HG03095 (cell line): Measurements from ENCODE around the gene SLC34A1.

ENCODE experiments used
- ATAC-seq: cut with Tn5 transposase; IDR thresholded peaks from one replicate; pipeline ENCODE4 v1.9.1; 2021; ENCODE audit warnings: moderate library complexity; ENCODE audit not compliant: unreplicated experiment

SLC34A1 gene

GRCh38 chr5:177430140-177430951 is 46.1 kb downstream of the SLC34A1 start:
- no peak for ATAC-seq

DNA sequence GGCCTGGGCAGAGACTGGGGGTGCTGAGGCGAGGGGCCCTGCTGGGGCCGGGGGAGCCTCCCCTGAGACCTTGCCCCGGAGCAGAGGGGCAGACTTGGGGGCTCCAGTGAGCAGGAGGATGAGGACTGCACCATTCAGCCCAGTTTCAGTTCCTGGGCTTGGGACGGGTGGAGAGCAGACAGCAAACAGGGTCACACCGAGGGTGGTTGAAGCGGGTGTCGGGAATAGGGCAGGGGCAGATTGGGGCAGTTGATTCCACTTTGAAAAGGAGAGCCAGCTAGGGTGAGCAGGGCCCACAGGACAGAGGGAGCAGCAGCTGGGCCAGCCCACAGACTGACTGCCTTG is 46.7 kb downstream of the SLC34A1 start:
- no peak for ATAC-seq

GRCh38 chr5:177431317-177432142 is 47.3 kb downstream of the SLC34A1 start:
- ATAC-seq, result peak; percentile 44

DNA sequence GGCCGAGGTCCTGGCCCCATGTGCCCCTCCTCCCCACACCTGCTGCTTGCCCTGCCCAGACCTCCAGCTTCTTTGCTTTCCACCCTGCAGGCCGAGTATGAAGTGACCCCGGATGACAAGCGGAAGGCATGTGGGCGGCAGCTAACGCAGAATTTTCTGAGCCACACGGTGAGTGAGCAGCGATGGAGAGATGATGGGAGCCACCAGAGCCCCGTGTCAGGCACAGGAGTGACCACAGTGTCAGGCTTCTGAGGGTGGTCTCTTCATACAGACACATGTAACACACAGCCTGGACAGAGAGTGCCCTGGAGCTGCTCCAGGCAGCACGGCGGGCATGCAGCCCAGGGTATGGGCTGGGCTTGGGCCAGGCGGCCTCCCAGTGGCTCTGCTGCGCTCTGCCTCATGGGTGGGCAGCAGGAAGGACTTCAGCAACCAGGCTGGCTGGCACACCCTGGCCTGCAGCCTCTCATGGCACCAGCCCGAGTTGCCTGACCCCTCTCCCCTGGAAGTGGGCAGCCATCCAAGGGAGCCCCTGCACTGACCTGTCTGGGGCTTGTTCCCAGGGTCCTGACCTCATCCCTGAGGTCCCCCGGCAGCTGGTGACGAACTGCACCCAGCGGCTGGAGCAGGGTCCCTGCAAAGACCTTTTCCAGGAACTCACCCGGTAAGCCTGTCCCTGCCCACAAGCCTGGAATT is 48.1 kb downstream of the SLC34A1 start:
- no peak for ATAC-seq

- ATAC-seq, result no peak
Observed at GRCh38 chr5:177432839-177433657, 48.8 kb downstream of the SLC34A1 start.

GRCh38 chr5:177433658-177434217 is 49.5 kb downstream of the SLC34A1 start:
- ATAC-seq, result no peak

DNA sequence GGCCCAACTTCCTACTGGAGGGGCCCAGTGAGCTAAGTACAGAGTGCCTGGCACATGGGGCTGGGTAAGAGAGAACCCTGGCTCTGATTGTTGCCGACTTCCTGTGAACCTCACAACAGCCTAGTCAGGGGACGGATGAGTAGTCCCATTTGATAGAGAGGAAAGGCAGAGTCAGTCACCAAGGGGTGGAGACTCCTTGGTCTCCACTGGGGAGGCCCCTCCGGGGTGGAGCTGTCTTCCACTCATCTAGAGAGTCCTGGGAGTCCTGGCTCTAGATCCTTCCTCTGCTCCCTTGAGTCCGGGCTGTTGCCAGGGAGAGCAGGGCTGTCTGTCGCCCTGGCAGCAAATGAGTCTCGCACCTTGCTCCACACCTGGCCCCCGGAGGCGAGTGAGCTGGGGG is 50.2 kb downstream of the SLC34A1 start:
- no peak for ATAC-seq

GRCh38 chr5:177434942-177435738 is 50.9 kb downstream of the SLC34A1 start:
- ATAC-seq, result no peak

GRCh38 chr5:177435847-177436536 is 51.8 kb downstream of the SLC34A1 start:
- no peak for ATAC-seq

GRCh38 chr5:177437623-177438022 is 53.4 kb downstream of the SLC34A1 start:
- ATAC-seq, result no peak

- no peak for ATAC-seq
Observed at GRCh38 chr5:177438468-177438867, 54.2 kb downstream of the SLC34A1 start.

DNA sequence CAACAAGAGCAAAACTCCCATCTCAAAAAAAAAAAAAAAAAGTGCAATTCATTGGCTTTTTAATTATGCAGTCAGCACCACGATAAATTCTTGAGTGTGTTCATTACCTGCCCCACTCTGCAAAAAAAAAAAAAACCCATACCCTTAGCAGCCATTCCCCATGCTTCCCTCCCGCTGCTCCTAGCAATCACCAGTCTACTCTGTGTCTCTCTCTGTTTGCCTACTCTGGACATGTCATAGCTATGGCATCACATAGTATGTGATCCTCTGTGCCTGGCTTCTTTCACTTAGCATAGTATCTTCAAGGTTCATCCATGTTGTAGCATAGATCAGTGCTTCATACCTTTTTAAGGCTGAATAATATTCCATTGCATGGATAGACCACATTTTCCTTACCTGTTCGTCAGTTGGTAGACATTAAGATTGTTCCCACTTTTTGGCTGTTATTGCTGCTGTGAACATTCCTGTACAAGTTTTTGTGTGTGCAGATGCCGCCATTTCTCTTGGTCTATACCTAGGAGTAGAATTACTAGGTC is 55.4 kb downstream of the SLC34A1 start:
- ATAC-seq, result no peak

DNA sequence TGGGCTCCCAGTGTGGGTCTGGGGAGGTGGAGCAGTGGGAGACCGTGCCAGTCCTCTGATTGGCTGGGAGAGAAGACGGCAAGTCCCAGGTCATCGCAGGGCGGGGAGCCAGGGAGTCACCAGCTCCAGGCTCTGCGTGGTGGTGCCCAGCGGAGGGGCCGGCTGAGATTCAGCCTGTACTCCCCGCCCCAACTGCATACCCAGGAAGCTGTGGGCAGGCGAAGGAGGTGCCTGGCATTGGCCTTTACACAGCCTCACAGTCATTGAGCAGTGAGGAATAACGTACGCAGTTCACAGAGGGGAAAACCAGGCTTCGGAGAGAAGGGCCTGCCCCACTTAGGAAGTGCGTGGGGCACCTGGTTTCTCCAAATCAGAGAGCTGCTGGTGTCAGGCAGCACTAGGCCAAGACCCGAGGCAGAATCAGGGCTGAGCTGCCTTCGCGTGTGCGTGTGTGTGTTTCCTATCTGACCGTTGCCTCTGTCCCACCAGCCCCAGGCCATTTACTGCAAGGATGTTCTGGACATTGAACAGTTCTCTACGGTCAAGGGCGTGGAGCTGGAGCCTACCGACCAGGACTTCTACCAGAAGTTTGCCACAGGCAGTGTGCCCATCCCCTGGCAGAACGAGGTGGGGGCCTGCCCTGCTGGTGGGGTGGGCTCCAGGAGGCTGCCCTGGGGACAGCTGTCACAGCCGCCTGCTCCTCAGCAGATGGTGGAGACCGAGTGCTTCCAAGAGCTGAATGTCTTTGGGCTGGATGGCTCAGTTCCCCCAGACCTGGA is 56.2 kb downstream of the SLC34A1 start:
- ATAC-seq, result no peak

DNA sequence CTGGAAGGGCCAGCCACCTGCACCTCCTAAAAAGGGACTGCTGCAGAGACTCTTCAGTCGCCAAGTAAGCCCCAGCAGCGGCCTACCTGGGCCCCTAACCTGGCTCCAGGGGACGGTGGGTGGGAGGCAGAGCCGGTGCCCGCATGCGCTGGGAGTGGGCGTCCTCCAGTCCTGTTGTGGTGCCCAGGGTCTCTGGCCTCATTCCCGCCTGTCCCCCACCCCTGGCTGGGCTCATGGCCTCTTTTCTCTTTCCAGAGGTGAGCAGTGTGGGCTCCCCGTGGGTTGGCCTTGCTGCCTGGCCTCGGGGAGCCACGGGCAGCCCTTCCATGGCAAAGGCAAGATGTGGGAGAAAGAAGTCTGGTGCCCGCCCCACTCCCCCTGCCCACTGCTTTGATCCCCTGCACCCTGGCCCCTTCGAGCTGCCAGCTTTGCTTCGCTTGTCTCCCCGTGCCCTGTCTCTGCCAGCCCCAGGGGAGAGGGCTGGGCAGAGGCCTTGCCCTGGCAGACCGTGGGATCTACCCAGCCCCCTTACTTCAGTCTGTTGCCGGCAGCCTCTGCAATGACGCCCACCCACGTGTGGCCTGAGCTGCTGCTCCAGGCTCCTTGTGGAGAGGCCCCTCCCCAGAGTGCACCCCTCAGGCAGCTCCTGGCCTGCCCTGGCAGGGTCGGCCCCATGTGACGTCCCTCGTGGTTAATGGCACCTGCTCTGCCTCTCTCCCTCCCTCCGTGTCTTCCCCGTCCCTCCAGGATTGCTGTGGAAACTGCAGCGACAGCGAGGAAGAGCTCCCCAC is 57.0 kb downstream of the SLC34A1 start:
- no peak for ATAC-seq

DNA sequence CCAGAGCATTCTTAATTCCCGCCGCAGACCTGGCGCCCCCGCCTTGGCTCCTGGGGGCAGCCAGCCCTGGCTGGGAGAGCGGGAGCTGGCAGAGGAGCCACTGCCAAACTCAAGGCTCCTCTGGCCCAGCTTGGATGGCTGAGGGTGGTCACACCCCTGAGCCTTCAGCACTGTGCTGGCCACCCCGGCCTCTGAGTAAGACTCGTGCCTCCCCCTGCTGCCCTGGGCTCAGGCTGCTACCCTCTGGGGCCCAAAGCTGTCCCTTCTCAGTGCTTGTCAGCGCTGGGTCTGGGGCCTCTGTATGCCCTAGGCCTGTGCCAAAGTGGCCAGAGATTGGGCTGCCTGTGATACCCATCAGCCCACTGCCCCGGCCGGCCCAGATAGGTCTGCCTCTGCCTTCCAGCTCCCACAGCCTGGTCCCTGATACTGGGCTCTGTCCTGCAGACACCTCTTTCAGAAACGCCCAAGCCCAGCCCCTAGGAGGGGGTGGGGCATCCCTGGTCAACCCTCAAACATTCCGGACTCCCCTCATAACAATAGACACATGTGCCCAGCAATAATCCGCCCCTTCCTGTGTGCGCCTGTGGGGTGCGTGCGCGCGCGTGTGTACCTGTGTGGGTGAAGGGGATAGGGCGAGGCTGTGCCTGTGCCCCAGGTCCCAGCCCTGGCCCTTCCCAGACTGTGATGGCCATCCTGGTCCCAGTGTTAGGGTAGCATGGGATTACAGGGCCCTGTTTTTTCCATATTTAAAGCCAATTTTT is 58.0 kb downstream of the SLC34A1 start:
- no peak for ATAC-seq

GRCh38 chr5:177443144-177443983 is 59.1 kb downstream of the SLC34A1 start:
- ATAC-seq, result no peak
